HEK293 (cell line): Measurements from ENCODE around the gene GTF2F2.

Source experiments
- CTCF ChIA-PET: fragments of 350-600 bp; formaldehyde crosslinking; extraction: SDS; loops from one replicate; lab custom pipeline; 2021; ENCODE audit warnings: antibody characterized with exemption; lab: Yijun Ruan, JAX
- POLR2A ChIA-PET: fragments of 300-600 bp; formaldehyde crosslinking; extraction: SDS; loops from one replicate; lab custom pipeline; 2020; ENCODE audit warnings: antibody characterized with exemption, inconsistent platforms; lab: Yijun Ruan, JAX
- H3K27ac ChIP-seq: fragments of 200-500 bp; sonication (Bioruptor generic); 2 replicates; pipeline ENCODE4 v1.5.1; 2014; ENCODE audit warnings: low read depth, low read length, control low read depth, inconsistent platforms; ENCODE audit errors: extremely low read depth
- H3K36me3 ChIP-seq, 2 experiments: fragments of 200-500 bp in 1 of 2; sonication (Bioruptor generic) in 1 of 2; 1 replicate in 1 of 2; 2 replicates in 1 of 2; pipeline ENCODE4 v1.5.1; 2014 to 2017; ENCODE audit warnings: inconsistent platforms in 2 of 2, low read length in 2 of 2; ENCODE audit not compliant: control insufficient read depth in 2 of 2, insufficient read depth in 1 of 2
- H3K4me1 ChIP-seq: fragments of 200-500 bp; sonication (Bioruptor generic); 2 replicates; pipeline ENCODE4 v1.5.1; 2014; ENCODE audit warnings: mild to moderate bottlenecking, low read length, inconsistent platforms; ENCODE audit not compliant: control insufficient read depth, insufficient read depth
- H3K4me3 ChIP-seq: 2 replicates; pipeline ENCODE4 v1.5.1; 2011; ENCODE audit warnings: low read depth, mild to moderate bottlenecking, control low read depth, low read length, moderate library complexity
- H3K9me3 ChIP-seq: fragments of 200-500 bp; sonication (Bioruptor generic); 2 replicates; pipeline ENCODE4 v1.5.1; 2014; ENCODE audit warnings: low read depth, low read length, inconsistent platforms; ENCODE audit not compliant: control insufficient read depth, insufficient read depth
- EGR2 ChIP-seq: fragments of 450-650 bp; formaldehyde crosslinking; IDR thresholded peaks from 2 replicates; pipeline ENCODE4 v1.5.1; 2016; ENCODE audit warnings: low read depth, missing biosample characterization, missing genetic modification characterization
- GLI2 ChIP-seq: fragments of 450-650 bp; formaldehyde crosslinking; IDR thresholded peaks from 2 replicates; pipeline ENCODE4; 2017; ENCODE audit warnings: missing biosample characterization, missing genetic modification characterization, low read depth, borderline replicate concordance
- HOXA7 ChIP-seq: sonication (generic); formaldehyde crosslinking; IDR thresholded peaks from 2 replicates; pipeline ENCODE4 v1.8.1; 2022; ENCODE audit warnings: missing genetic modification reagents, borderline replicate concordance
- INSM2 ChIP-seq: fragments of 450-650 bp; formaldehyde crosslinking; IDR thresholded peaks from 2 replicates; pipeline ENCODE4 v1.5.1; 2016; ENCODE audit warnings: missing biosample characterization, missing genetic modification characterization
- KLF1 ChIP-seq: fragments of 450-650 bp; formaldehyde crosslinking; IDR thresholded peaks from 2 replicates; pipeline ENCODE4 v1.5.1; 2016; ENCODE audit warnings: missing biosample characterization, missing genetic modification characterization
- MYNN ChIP-seq: fragments of 450-650 bp; formaldehyde crosslinking; IDR thresholded peaks from 2 replicates; pipeline ENCODE4 v1.5.1; 2016; ENCODE audit warnings: missing biosample characterization, missing genetic modification characterization, borderline replicate concordance
- YY2 ChIP-seq: fragments of 450-650 bp; formaldehyde crosslinking; IDR thresholded peaks from 2 replicates; pipeline ENCODE4 v1.5.1; 2016; ENCODE audit warnings: missing biosample characterization, missing genetic modification characterization
- ZBTB17 ChIP-seq: fragments of 450-650 bp; formaldehyde crosslinking; IDR thresholded peaks from 2 replicates; pipeline ENCODE4 v1.5.1; 2016; ENCODE audit warnings: missing biosample characterization, missing genetic modification characterization
- ZFHX2 ChIP-seq: fragments of 450-650 bp; formaldehyde crosslinking; conservative IDR thresholded peaks from 2 replicates; pipeline ENCODE4 v1.5.1; 2016; ENCODE audit warnings: missing biosample characterization, missing genetic modification characterization
- ZNF416 ChIP-seq: fragments of 450-650 bp; formaldehyde crosslinking; IDR thresholded peaks from 2 replicates; pipeline ENCODE4 v1.5.1; 2016; ENCODE audit warnings: missing biosample characterization, missing genetic modification characterization
- ZNF530 ChIP-seq: fragments of 450-650 bp; formaldehyde crosslinking; IDR thresholded peaks from 2 replicates; pipeline ENCODE4 v1.5.1; 2016; ENCODE audit warnings: low read depth, missing biosample characterization, missing genetic modification characterization
- ZNF548 ChIP-seq: fragments of 450-650 bp; formaldehyde crosslinking; IDR thresholded peaks from 2 replicates; pipeline ENCODE4 v1.5.1; 2016; ENCODE audit warnings: missing biosample characterization, missing genetic modification characterization
- ZNF558 ChIP-seq: fragments of 450-650 bp; formaldehyde crosslinking; IDR thresholded peaks from 2 replicates; pipeline ENCODE4 v1.5.1; 2016; ENCODE audit warnings: missing biosample characterization, missing genetic modification characterization
- ZNF629 ChIP-seq: fragments of 450-650 bp; formaldehyde crosslinking; IDR thresholded peaks from 2 replicates; pipeline ENCODE4 v1.5.1; 2017; ENCODE audit warnings: missing biosample characterization, missing genetic modification characterization
- ZNF654 ChIP-seq: fragments of 450-650 bp; formaldehyde crosslinking; IDR thresholded peaks from 2 replicates; pipeline ENCODE4 v1.5.1; 2016; ENCODE audit warnings: low read depth, missing biosample characterization, missing genetic modification characterization
- ZNF670 ChIP-seq: fragments of 450-650 bp; formaldehyde crosslinking; IDR thresholded peaks from 2 replicates; pipeline ENCODE4 v1.5.1; 2016; ENCODE audit warnings: missing biosample characterization, missing genetic modification characterization, low read depth
- ZSCAN30 ChIP-seq: fragments of 450-650 bp; IDR thresholded peaks from 2 replicates; pipeline ENCODE4 v1.5.1; 2018; ENCODE audit warnings: missing biosample characterization, mild to moderate bottlenecking, missing genetic modification characterization, moderate library complexity
- TF ChIP-seq, protein P1 (sequence below): fragments of 450-650 bp; formaldehyde crosslinking; IDR thresholded peaks from 2 replicates; pipeline ENCODE4 v1.5.1; 2016; ENCODE audit warnings: missing biosample characterization, missing genetic modification characterization
- TF ChIP-seq, protein P2 (sequence below): fragments of 450-650 bp; formaldehyde crosslinking; IDR thresholded peaks from 2 replicates; pipeline ENCODE4 v1.5.1; 2016; ENCODE audit warnings: missing biosample characterization, missing genetic modification characterization
- TF ChIP-seq, protein P3 (sequence below): fragments of 450-650 bp; formaldehyde crosslinking; IDR thresholded peaks from 2 replicates; pipeline ENCODE4 v1.5.1; 2017; ENCODE audit warnings: missing biosample characterization, missing genetic modification characterization

GTF2F2 gene

GRCh38 chr13:45280011-45280410 is 159.7 kb downstream of the GTF2F2 start:
- POLR2A ChIA-PET, result no interaction called here
- Histone ChIP-seq H3K4me1 (no peaks in the 10 kb centered on the region), H3K9me3 (no peaks in the 10 kb centered on the region), H3K4me3 (no peak overlapping the region), H3K27ac (no peak overlapping the region), H3K36me3 (no peaks in the 10 kb centered on the region)
- CTCF ChIA-PET, result interaction anchor here (0.6 to 4.4 kb wide), 5 partner anchors 9 to 233 kb away, joined by 3 to 83 read pairs (median 6); no protein-coding TSS in a partner anchor
- TF ChIP-seq, protein P1, sequence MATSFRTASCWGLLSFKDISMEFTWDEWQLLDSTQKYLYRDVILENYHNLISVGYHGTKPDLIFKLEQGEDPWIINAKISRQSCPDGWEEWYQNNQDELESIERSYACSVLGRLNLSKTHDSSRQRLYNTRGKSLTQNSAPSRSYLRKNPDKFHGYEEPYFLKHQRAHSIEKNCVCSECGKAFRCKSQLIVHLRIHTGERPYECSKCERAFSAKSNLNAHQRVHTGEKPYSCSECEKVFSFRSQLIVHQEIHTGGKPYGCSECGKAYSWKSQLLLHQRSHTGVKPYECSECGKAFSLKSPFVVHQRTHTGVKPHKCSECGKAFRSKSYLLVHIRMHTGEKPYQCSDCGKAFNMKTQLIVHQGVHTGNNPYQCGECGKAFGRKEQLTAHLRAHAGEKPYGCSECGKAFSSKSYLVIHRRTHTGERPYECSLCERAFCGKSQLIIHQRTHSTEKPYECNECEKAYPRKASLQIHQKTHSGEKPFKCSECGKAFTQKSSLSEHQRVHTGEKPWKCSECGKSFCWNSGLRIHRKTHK (tag by site-specific recombination), result no peak
- TF ChIP-seq ZNF548 (no peak), ZNF530 (no peak), MYNN (tag by site-specific recombination) (no peak), ZNF558 (no peak), HOXA7 (CRISPR knock-in tag) (no peak), ZNF416 (tag by site-specific recombination) (no peak), GLI2 (no peak), KLF1 (no peak), ZNF670 (no peak), ZBTB17 (tag by site-specific recombination) (no peak)
- TF ChIP-seq, protein P2, sequence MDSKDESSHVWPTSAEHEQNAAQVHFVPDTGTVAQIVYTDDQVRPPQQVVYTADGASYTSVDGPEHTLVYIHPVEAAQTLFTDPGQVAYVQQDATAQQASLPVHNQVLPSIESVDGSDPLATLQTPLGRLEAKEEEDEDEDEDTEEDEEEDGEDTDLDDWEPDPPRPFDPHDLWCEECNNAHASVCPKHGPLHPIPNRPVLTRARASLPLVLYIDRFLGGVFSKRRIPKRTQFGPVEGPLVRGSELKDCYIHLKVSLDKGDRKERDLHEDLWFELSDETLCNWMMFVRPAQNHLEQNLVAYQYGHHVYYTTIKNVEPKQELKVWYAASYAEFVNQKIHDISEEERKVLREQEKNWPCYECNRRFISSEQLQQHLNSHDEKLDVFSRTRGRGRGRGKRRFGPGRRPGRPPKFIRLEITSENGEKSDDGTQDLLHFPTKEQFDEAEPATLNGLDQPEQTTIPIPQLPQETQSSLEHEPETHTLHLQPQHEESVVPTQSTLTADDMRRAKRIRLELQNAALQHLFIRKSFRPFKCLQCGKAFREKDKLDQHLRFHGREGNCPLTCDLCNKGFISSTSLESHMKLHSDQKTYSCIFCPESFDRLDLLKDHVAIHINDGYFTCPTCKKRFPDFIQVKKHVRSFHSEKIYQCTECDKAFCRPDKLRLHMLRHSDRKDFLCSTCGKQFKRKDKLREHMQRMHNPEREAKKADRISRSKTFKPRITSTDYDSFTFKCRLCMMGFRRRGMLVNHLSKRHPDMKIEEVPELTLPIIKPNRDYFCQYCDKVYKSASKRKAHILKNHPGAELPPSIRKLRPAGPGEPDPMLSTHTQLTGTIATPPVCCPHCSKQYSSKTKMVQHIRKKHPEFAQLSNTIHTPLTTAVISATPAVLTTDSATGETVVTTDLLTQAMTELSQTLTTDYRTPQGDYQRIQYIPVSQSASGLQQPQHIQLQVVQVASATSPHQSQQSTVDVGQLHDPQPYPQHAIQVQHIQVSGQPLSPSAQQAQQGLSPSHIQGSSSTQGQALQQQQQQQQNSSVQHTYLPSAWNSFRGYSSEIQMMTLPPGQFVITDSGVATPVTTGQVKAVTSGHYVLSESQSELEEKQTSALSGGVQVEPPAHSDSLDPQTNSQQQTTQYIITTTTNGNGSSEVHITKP (tag by site-specific recombination), result no peak
- TF ChIP-seq, protein P3, sequence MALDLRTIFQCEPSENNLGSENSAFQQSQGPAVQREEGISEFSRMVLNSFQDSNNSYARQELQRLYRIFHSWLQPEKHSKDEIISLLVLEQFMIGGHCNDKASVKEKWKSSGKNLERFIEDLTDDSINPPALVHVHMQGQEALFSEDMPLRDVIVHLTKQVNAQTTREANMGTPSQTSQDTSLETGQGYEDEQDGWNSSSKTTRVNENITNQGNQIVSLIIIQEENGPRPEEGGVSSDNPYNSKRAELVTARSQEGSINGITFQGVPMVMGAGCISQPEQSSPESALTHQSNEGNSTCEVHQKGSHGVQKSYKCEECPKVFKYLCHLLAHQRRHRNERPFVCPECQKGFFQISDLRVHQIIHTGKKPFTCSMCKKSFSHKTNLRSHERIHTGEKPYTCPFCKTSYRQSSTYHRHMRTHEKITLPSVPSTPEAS (tag by site-specific recombination), result no peak

DNA sequence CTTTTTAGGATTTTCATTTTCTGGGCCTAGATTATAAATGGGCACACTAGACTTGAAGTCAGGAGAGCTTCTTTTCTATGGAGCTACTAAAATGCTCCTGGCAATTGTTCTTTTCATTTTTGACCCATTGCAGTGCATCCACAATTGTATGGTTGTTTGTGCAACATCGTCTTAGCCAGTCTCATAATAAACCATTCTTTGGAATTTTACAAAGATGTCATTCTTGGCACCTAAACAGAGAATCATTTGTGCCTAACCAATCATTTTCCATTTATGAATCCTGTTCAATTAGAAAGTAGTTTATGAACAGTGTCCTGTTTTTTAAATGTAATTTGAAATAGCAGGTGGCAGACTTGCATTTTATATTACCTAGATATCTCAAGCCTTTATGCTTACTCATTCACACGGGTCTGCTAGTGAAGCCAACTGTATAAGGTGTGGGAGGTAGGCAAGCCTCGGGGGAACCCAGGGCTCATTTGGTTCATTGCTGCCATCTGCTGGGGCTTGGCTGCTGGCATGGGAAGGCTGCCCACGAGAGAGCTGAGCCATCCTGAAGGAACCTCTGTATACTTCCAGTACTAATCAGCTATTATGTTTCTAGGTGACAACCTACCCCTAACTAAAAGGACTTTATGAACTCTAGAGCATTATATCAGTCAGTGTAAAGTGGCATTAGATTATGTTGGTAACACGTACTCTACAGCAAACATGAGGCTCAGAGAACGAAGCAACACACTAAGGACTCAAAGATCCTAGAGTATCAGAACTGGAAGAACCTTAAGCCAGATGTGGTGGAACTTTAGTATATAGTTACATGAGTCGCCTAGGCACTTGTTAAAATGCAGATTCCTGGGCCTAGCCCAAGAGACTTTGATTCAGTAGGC is 160.7 kb downstream of the GTF2F2 start:
- Histone ChIP-seq H3K9me3 (no peaks in the 10 kb centered on the region), H3K27ac (no peak overlapping the region)
- ChIA-PET CTCF (interaction anchor here (0.6 to 4.4 kb wide), 18 partner anchors 10 to 293 kb away, joined by 3 to 83 read pairs (median 4); partner anchors contain the start of gene TPT1), POLR2A (interaction anchor here (0.6 to 0.9 kb wide), 2 partner anchors 23 to 234 kb away, joined by 3 read pairs; no protein-coding TSS in a partner anchor)
- TF ChIP-seq ZNF629, result peak; percentile 14; the same call in 1 of the 2 replicates
- TF ChIP-seq ZSCAN30, result peak; percentile 59; the same call in 1 of the 2 replicates
- TF ChIP-seq ZNF654 (tag by site-specific recombination), result peak; percentile 81
- TF ChIP-seq YY2 (tag by site-specific recombination), result no peak
- peak; percentile 50; the same call in 1 of the 2 replicates for TF ChIP-seq EGR2 (tag by site-specific recombination)
- TF ChIP-seq ZFHX2 (tag by site-specific recombination), result peak; percentile 56
- TF ChIP-seq INSM2 (tag by site-specific recombination), result no peak
- TF ChIP-seq, all 188 proteins: peak for 5
- Histone ChIP-seq H3K36me3 (no peaks in the 10 kb centered on the region), H3K4me3 (no peak overlapping the region), H3K4me1 (no peaks in the 10 kb centered on the region)
